ENCODE results near the gene MISP. TPM values are rescaled to one million over a fixed set of nuclear protein-coding genes. Genes with fewer than 3 reads are reported as not detected.
A peak's percentile ranks its signal among the peaks of the same experiment; 100 is the strongest.

Gene MISP
- total and polyA plus RNA-seq, 9 of the 15 experiments (the other 6 are each of a cell fraction or from before 2014, with no cell fraction given) = 0.04 to 0.29 (median 0.05) TPM; not detected in 5

DNA sequence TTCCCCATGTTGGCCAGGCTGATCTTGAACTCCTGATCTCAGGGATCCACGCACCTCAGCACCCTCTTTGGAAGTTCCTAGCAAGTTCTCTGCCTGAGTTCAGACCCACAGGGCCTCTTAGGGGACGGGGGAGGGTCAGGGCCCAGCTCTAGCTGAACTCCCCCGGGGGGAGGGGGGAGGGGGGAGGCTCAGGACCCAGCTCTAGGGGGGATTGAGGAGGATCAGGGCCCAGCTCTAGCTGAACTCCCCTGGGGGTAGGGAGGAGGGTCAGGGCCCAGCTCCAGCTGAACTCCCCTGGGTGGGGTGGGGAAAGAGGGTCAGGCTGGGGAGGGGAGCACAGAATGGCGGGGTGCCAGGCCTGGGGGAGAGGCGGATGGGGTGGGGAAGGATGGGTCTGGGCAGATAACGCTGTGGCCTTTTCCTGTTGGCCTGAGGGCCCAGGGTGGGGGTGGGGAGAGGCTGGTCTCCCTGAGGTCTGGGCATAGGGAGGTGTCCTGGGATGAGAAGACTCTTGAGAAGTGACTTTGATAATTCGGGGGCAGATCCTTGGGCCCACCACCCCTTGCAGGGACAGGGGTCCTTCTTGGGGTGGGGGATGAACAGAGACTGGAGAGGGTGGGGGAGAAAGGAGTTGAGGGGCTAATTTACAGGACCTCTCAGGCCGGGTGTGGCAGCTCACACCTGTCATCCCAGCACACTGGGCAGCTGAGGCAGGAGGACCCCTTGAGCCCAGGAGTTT, 40.8 kb downstream of the MISP start (continued):
- TF ChIP-seq ZNF197 (CRISPR knock-in tag; IDR thresholded peaks at IDR 0.05; ENCODE audit: low read depth) = no peak
- TF ChIP-seq ELF4 (CRISPR knock-in tag; IDR thresholded peaks at IDR 0.05) = no peak
- no peak for TF ChIP-seq ZNF274 (IDR thresholded peaks at IDR 0.05; ENCODE audit: borderline replicate concordance, low read depth, low read length)
- TF ChIP-seq PURB (CRISPR knock-in tag; IDR thresholded peaks at IDR 0.05; ENCODE audit: low read depth) = no peak
- TF ChIP-seq HMG20A (CRISPR knock-in tag; conservative IDR thresholded peaks at IDR 0.05) = no peak
- TF ChIP-seq TBP (optimal IDR thresholded peaks at IDR 0.05; ENCODE audit: low read depth, low read length) = peak; percentile 40
- no peak for TF ChIP-seq SP2 (IDR thresholded peaks at IDR 0.05; ENCODE audit: extremely low read depth, low read depth, low read length, poor library complexity, severe bottlenecking)
- TF ChIP-seq, protein P1, sequence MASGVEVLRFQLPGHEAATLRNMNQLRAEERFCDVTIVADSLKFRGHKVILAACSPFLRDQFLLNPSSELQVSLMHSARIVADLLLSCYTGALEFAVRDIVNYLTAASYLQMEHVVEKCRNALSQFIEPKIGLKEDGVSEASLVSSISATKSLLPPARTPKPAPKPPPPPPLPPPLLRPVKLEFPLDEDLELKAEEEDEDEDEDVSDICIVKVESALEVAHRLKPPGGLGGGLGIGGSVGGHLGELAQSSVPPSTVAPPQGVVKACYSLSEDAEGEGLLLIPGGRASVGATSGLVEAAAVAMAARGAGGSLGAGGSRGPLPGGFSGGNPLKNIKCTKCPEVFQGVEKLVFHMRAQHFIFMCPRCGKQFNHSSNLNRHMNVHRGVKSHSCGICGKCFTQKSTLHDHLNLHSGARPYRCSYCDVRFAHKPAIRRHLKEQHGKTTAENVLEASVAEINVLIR (CRISPR knock-in tag; IDR thresholded peaks at IDR 0.05) = no peak
- peak; percentile 63 for TF ChIP-seq HDAC3 (IDR thresholded peaks at IDR 0.05; ENCODE audit: borderline replicate concordance, partially characterized antibody)
- TF ChIP-seq ARHGAP35 (IDR thresholded peaks at IDR 0.05; ENCODE audit: partially characterized antibody) = no peak
- no peak for TF ChIP-seq ATF1 (CRISPR knock-in tag; IDR thresholded peaks at IDR 0.05)
- 0 out of 2 replicates have a peak, but pooled peaks have one; percentile 3 for TF ChIP-seq ATF1 (tag; IDR thresholded peaks at IDR 0.05)
- TF ChIP-seq, protein P2, sequence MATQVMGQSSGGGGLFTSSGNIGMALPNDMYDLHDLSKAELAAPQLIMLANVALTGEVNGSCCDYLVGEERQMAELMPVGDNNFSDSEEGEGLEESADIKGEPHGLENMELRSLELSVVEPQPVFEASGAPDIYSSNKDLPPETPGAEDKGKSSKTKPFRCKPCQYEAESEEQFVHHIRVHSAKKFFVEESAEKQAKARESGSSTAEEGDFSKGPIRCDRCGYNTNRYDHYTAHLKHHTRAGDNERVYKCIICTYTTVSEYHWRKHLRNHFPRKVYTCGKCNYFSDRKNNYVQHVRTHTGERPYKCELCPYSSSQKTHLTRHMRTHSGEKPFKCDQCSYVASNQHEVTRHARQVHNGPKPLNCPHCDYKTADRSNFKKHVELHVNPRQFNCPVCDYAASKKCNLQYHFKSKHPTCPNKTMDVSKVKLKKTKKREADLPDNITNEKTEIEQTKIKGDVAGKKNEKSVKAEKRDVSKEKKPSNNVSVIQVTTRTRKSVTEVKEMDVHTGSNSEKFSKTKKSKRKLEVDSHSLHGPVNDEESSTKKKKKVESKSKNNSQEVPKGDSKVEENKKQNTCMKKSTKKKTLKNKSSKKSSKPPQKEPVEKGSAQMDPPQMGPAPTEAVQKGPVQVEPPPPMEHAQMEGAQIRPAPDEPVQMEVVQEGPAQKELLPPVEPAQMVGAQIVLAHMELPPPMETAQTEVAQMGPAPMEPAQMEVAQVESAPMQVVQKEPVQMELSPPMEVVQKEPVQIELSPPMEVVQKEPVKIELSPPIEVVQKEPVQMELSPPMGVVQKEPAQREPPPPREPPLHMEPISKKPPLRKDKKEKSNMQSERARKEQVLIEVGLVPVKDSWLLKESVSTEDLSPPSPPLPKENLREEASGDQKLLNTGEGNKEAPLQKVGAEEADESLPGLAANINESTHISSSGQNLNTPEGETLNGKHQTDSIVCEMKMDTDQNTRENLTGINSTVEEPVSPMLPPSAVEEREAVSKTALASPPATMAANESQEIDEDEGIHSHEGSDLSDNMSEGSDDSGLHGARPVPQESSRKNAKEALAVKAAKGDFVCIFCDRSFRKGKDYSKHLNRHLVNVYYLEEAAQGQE (IDR thresholded peaks at IDR 0.05; ENCODE audit: borderline replicate concordance) = no peak
- TF ChIP-seq, protein P2 (CRISPR knock-in tag; IDR thresholded peaks at IDR 0.05; ENCODE audit: low read depth) = no peak
- no peak for TF ChIP-seq HSF4 (CRISPR knock-in tag; IDR thresholded peaks at IDR 0.05; ENCODE audit: borderline replicate concordance)
- no peak for TF ChIP-seq E2F8 (IDR thresholded peaks at IDR 0.05; ENCODE audit: low read depth, partially characterized antibody)
- no peak for TF ChIP-seq ZNF347 (CRISPR knock-in tag; IDR thresholded peaks at IDR 0.05; ENCODE audit: low read depth)
